ENCODE data around the gene MRPL22. TPM values are rescaled to one million over a fixed set of nuclear protein-coding genes. Genes with fewer than 3 reads are reported as not detected.

Gene MRPL22
- total RNA-seq, result 48.9 and 57.1 TPM in 2 replicates
- long read RNA-seq, transcript MRPL22-207 (7 exons, 3,176 nt), result major isoform, 16 of 16 reads
- long read RNA-seq, partial matches to known transcripts, result 0 of 16 reads
- long read RNA-seq, other reads (novel, unspliced or antisense), result 0 of 16 reads

GRCh38 chr5:154940772-154941620, at the start of gene MRPL22:
Gene MRPL22 (plus strand): TSS chr5:154941073. CDS start chr5:154941111, 38 bp downstream.
- Mint-ChIP-seq H3K9me3 (ENCODE audit: low read depth) (no peaks in the 10 kb centered on the region), H3K4me3 (ENCODE audit: low read depth) (peak within 1 kb of the TSS; percentile 100), H3K27me3 (no peaks in the 10 kb centered on the region), H3K36me3 (ENCODE audit: insufficient read depth) (no peaks in the 10 kb centered on the region), H3K27ac (peak within 1 kb of the TSS; percentile 98), H3K4me1 (ENCODE audit: low read depth) (peaks cover 22% of the 10 kb centered on the region)
- TF ChIP-seq CTCF (IDR thresholded peaks at IDR 0.05; ENCODE audit: unreplicated experiment), result no peak
- peak; percentile 91 for DNase-seq (ENCODE audit: low spot score, unreplicated experiment)

- no peaks in the 10 kb centered on the region for H3K9me3 Mint-ChIP-seq (ENCODE audit: low read depth)
- H3K4me3 Mint-ChIP-seq (ENCODE audit: low read depth), result no peak overlapping the region
- TF ChIP-seq CTCF (IDR thresholded peaks at IDR 0.05; ENCODE audit: unreplicated experiment), result no peak
- no peaks in the 10 kb centered on the region for H3K4me1 Mint-ChIP-seq (ENCODE audit: low read depth)
- peaks cover 40% of the 10 kb centered on the region for H3K36me3 Mint-ChIP-seq (ENCODE audit: insufficient read depth)
- no peaks in the 10 kb centered on the region for H3K27me3 Mint-ChIP-seq
- H3K27ac Mint-ChIP-seq, result no peak overlapping the region
- DNase-seq (ENCODE audit: low spot score, unreplicated experiment), result no peak
These were observed 48.5 kb upstream of the MRPL22 start for GRCh38 chr5:154892369-154892771.

GRCh38 chr5:154893381-154893780, 47.5 kb upstream of the MRPL22 start:
- Mint-ChIP-seq H3K27me3 (no peaks in the 10 kb centered on the region), H3K27ac (no peak overlapping the region), H3K4me1 (ENCODE audit: low read depth) (no peaks in the 10 kb centered on the region), H3K4me3 (ENCODE audit: low read depth) (no peak overlapping the region), H3K36me3 (ENCODE audit: insufficient read depth) (peaks cover 33% of the 10 kb centered on the region), H3K9me3 (ENCODE audit: low read depth) (no peaks in the 10 kb centered on the region)
- no peak for DNase-seq (ENCODE audit: low spot score, unreplicated experiment)
- no peak for TF ChIP-seq CTCF (IDR thresholded peaks at IDR 0.05; ENCODE audit: unreplicated experiment)

- Mint-ChIP-seq H3K4me3 (ENCODE audit: low read depth) (no peak overlapping the region), H3K36me3 (ENCODE audit: insufficient read depth) (peaks cover 30% of the 10 kb centered on the region), H3K27ac (no peak overlapping the region), H3K9me3 (ENCODE audit: low read depth) (no peaks in the 10 kb centered on the region), H3K4me1 (ENCODE audit: low read depth) (no peaks in the 10 kb centered on the region), H3K27me3 (no peaks in the 10 kb centered on the region)
- TF ChIP-seq CTCF (IDR thresholded peaks at IDR 0.05; ENCODE audit: unreplicated experiment), result no peak
- DNase-seq (ENCODE audit: low spot score, unreplicated experiment), result no peak
These were observed 45.0 kb upstream of the MRPL22 start for GRCh38 chr5:154895606-154896561.

All from progenitor cell of endocrine pancreas (in vitro differentiated cells).